GM12873 (cell line): ENCODE data around the gene MORC4.

Experiments used
- CTCF ChIP-seq: IDR thresholded peaks from 2 replicates; pipeline ENCODE4 v1.5.1; 2012; ENCODE audit warnings: low read depth, mild to moderate bottlenecking, moderate library complexity, low read length, control low read depth; ENCODE audit not compliant: insufficient read depth; ENCODE audit errors: missing control alignments

The MORC4 gene

GRCh38 chrX:106891762-106892460 lies 108.1 kb downstream of the MORC4 start:
- TF ChIP-seq CTCF: no peak
